Measurements from ENCODE around the gene CACNA1G. TPM values are rescaled to one million over a fixed set of nuclear protein-coding genes. Genes with fewer than 3 reads are reported as not detected.

The CACNA1G gene
- total RNA-seq, 1 donor from 2014 or later, result not detected

DNA sequence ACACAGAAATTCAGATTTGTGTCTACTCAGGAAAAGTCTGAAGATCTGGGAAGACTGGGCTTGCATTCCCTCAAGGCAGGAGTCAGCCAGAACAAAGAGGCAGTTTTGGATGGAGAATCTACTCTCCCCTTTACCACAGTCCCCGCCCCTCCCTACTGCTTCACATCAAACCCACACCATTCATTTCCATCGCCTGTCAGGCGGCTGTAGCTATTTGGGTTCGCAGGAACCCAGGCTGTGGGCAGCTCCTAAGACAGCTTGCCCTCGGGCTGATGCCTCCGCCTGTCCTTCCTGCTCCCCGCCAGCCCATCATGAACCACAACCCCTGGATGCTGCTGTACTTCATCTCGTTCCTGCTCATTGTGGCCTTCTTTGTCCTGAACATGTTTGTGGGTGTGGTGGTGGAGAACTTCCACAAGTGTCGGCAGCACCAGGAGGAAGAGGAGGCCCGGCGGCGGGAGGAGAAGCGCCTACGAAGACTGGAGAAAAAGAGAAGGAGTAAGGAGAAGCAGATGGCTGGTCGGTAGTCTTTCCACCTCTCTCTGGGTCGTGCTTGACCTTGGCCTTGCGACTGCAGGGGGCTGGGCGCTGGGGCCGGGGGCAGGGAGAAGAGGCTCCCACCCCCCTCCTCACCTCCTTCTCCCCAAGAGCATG lies 47.1 kb downstream of the CACNA1G start:
- H3K4me3 ChIP-seq (ENCODE audit: low read depth, low read length), result no peak overlapping the region
- DNase-seq (ENCODE audit: low read depth), result no peak
- TF ChIP-seq, protein P1, sequence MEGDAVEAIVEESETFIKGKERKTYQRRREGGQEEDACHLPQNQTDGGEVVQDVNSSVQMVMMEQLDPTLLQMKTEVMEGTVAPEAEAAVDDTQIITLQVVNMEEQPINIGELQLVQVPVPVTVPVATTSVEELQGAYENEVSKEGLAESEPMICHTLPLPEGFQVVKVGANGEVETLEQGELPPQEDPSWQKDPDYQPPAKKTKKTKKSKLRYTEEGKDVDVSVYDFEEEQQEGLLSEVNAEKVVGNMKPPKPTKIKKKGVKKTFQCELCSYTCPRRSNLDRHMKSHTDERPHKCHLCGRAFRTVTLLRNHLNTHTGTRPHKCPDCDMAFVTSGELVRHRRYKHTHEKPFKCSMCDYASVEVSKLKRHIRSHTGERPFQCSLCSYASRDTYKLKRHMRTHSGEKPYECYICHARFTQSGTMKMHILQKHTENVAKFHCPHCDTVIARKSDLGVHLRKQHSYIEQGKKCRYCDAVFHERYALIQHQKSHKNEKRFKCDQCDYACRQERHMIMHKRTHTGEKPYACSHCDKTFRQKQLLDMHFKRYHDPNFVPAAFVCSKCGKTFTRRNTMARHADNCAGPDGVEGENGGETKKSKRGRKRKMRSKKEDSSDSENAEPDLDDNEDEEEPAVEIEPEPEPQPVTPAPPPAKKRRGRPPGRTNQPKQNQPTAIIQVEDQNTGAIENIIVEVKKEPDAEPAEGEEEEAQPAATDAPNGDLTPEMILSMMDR (conservative IDR thresholded peaks at IDR 0.05; ENCODE audit: low read depth, low read length), result no peak

DNA sequence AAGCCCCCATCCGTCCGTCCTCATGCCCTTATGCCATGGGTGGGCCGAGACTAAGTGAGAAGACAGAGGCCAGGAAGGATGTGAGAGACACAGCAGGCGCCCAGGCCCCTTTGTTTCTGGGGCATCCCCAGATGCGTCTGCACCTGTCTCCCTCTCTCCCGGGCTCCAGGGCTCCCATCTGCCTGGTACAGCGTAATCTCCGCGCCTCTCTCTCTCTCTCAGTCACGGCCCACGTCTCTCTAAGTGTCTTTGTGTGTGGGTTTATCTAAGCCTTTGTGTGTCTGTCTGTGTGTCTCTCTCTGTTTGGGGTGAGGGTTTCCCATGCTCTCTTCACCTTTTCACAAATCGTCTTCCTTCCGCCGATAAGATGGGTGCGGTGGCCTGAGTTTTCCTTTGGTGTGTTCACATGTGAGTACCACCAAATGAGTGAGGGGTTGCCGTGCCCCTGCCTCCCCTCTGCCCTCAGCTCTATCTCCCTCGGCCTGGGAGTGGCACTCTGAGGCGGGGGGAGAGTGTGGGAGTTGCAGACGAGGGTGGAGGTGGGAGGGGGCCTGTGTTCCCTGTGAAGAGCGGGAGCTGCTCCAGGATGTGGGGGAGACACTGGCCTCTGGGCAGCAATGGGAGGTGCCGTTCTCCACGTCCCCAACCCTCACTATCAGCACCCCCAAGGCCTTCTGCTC lies 48.3 kb downstream of the CACNA1G start:
- no peak for DNase-seq (ENCODE audit: low read depth)
- TF ChIP-seq, protein P1 (conservative IDR thresholded peaks at IDR 0.05; ENCODE audit: low read depth, low read length), result no peak
- H3K4me3 ChIP-seq (ENCODE audit: low read depth, low read length), result no peak overlapping the region

GRCh38 chr17:50609380-50610074 lies 49.0 kb downstream of the CACNA1G start:
- TF ChIP-seq, protein P1 (conservative IDR thresholded peaks at IDR 0.05; ENCODE audit: low read depth, low read length), result no peak
- no peak for DNase-seq (ENCODE audit: low read depth)
- H3K4me3 ChIP-seq (ENCODE audit: low read depth, low read length), result no peak overlapping the region

DNA sequence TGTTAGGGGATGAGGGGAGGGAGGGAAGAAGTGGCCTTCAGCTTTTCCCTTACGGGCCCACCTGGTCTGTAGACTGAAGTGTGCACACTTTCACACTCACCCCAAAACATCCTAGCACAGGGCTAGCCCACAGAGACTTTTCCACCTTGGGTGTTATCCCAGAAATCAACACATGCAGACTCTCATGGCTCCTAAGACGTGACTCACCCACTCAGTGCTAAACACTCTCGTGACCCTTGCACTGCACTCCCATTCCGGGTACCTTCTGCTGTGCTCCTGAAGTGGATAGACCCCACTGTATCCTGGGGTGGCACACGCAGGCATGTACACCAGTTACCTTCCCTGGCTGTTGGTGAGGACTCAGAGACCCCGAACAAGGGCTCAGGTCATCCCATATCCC lies 51.1 kb downstream of the CACNA1G start:
- no peak for DNase-seq (ENCODE audit: low read depth)
- no peak overlapping the region for H3K4me3 ChIP-seq (ENCODE audit: low read depth, low read length)
- TF ChIP-seq, protein P1 (conservative IDR thresholded peaks at IDR 0.05; ENCODE audit: low read depth, low read length), result no peak

DNA sequence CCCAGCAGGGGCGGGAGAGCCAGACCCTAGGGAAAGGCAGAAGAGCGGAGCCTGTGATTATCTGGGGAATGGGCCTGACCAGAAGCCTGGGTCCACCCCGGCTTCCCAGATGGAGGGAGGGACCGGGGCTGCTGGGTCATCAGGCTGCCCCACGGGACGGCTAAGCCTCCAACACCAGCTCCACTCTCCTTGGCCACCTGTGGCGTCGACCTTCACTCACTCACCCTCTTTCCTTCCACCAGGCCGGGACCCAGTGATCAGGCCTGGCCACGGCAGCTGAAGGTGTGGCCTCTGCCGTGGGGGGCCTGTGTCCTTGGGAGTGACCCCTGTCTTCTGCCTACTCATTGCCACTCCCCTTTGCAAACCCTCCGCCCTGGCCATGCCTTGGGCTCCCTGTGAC lies 51.8 kb downstream of the CACNA1G start:
- TF ChIP-seq, protein P1 (conservative IDR thresholded peaks at IDR 0.05; ENCODE audit: low read depth, low read length), result no peak
- no peak for DNase-seq (ENCODE audit: low read depth)
- no peak overlapping the region for H3K4me3 ChIP-seq (ENCODE audit: low read depth, low read length)

DNA sequence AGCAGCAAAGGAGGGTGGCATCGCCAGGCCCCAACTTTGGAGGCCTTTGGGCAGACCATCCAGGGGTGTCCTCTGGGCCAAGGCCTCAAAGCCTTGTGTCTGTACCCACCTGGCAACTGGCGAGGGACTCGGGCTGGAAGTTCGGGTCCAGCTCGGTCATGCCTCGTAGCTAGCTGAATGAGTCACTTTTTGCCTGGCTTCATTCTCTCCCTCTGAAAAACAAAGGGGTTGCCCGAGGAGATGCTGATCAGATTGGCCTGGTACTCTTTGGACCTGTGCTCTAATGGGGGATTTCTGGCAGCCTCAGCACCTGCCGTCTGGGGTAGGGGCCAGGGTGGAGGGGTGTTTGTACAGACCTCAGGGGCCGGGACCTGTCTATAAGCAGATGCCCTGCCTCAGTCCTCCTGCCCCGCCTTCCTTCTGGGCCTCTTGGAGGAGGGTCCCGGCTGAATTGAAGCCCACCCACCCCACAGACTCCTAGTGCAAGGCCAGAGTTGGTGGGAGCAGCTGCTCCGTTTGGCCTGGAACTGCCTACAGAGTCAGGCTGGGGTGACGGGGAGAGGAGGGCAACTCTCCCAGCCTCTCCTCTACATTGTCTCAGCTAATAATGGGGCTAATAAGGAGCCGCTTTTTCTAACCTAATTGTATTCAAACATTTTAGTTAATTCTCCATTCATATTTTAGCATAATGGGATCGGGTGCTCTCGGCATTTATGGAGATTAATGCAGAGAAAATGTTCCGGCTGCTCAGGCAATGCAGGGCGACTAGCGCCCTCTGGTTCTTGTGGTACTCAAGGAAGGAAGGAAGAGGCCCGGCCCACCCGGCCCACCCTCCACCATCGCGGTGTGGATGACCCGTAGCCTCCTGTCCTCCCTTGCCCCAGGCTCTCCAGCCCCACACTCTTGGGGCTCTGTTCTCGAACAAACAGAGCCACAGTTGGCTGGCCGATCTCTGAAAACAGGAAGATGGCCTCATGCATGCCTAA lies 52.8 kb downstream of the CACNA1G start:
- TF ChIP-seq, protein P1 (conservative IDR thresholded peaks at IDR 0.05; ENCODE audit: low read depth, low read length), result no peak
- H3K4me3 ChIP-seq (ENCODE audit: low read depth, low read length), result no peak overlapping the region
- no peak for DNase-seq (ENCODE audit: low read depth)

Measured in epithelial cell of proximal tubule (primary cell).